ACC112 (cell line): Measurements from ENCODE around the gene ZNF276.

ENCODE experiments used
- H2AFZ ChIP-seq: fragments of 200-600 bp; sonication (generic); one replicate; pipeline ENCODE4 v1.6.0; 2017; ENCODE audit warnings: antibody characterized with exemption, low read length; ENCODE audit not compliant: unreplicated experiment
- H3K27ac ChIP-seq: fragments of 200-600 bp; sonication (generic); 2 replicates; pipeline ENCODE4 v1.5.1; 2014; ENCODE audit warnings: low read depth, mild to moderate bottlenecking, antibody characterized with exemption, low read length, moderate library complexity
- H3K27me3 ChIP-seq: fragments of 200-600 bp; sonication (generic); 2 replicates; pipeline ENCODE4 v1.6.1; 2014; ENCODE audit warnings: mild to moderate bottlenecking, antibody characterized with exemption, low read length, moderate library complexity, mixed read lengths; ENCODE audit not compliant: insufficient read depth
- H3K36me3 ChIP-seq: fragments of 200-600 bp; sonication (generic); 2 replicates; pipeline ENCODE4 v1.6.1; 2016; ENCODE audit warnings: mild to moderate bottlenecking, antibody characterized with exemption, low read length, moderate library complexity, mixed read lengths; ENCODE audit not compliant: insufficient read depth
- H3K4me1 ChIP-seq: fragments of 200-600 bp; sonication (generic); one replicate; pipeline ENCODE4 v1.6.1; 2016; ENCODE audit warnings: low read length, mixed read lengths; ENCODE audit not compliant: insufficient read depth, unreplicated experiment, control insufficient read depth
- H3K4me3 ChIP-seq: fragments of 200-600 bp; sonication (generic); 2 replicates; pipeline ENCODE4 v1.5.1; 2014; ENCODE audit warnings: mild to moderate bottlenecking, low read depth, low read length
- H3K79me2 ChIP-seq: fragments of 200-600 bp; sonication (generic); one replicate; pipeline ENCODE4 v1.6.0; 2016; ENCODE audit warnings: low read length; ENCODE audit not compliant: control insufficient read depth, unreplicated experiment, insufficient read depth

The ZNF276 gene

DNA sequence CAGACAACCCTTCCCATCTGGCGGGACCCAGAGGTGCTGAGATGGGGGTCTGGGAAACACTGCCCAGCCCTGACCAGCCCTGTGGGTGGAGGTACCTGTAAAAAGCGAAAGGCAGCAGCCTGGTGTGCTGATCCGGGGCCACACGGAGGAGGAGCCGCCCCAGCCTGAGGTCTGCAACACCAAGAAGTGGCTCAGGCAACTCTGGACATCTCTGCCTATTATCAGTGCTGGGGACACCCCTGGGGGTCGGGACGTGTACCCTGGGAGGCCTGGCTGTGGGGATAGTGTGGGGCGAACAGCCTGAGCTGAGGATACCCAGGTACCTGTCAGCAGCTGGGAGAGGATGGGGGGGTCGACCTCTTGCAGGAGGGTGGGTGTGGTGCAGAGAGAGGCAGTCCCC, 18.0 kb downstream of the ZNF276 start:
- Histone ChIP-seq H3K4me1 (no peaks in the 10 kb centered on the region), H3K27me3 (no peaks in the 10 kb centered on the region), H2AFZ (no peak overlapping the region), H3K4me3 (no peak overlapping the region), H3K27ac (no peak overlapping the region), H3K36me3 (peaks cover 3% of the 10 kb centered on the region; the same call in 1 of the 2 replicates), H3K79me2 (no peaks in the 10 kb centered on the region)

DNA sequence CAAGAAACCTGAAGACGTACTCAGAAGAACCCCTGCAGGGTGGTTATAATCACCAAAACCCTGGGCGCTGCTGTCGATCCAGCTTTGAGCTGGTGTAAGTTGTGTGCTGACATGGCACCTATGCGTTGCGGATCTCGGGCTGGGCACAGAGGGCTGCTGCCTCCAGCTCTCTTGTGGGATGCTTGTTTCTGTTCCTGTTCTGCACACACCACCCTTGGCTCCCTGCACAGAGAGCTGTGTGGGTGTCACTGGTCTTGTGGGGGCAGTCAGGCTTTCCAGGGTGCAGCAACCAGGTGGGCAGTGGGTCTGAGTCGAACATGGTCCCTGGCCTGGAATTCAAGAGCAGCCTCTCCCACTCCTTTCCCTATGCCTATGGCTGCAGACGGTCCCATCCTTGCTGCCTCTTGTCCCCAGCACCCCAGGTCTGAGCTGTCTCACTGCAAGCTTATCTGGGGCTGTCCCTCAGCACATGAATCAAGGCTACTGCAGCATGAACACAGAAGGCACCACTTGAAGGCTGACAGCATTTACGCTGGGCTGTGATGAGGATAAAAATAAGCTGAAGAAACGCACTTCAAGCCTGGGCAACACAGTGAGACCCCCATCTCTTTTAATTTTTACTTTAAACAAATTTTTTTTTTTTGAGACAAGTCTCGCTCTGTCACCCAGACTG, 20.1 kb downstream of the ZNF276 start:
- Histone ChIP-seq H2AFZ (no peak overlapping the region), H3K27me3 (no peaks in the 10 kb centered on the region), H3K36me3 (peaks cover 9% of the 10 kb centered on the region; the same call in 1 of the 2 replicates), H3K79me2 (no peaks in the 10 kb centered on the region), H3K27ac (no peak overlapping the region), H3K4me1 (no peaks in the 10 kb centered on the region), H3K4me3 (no peak overlapping the region)

DNA sequence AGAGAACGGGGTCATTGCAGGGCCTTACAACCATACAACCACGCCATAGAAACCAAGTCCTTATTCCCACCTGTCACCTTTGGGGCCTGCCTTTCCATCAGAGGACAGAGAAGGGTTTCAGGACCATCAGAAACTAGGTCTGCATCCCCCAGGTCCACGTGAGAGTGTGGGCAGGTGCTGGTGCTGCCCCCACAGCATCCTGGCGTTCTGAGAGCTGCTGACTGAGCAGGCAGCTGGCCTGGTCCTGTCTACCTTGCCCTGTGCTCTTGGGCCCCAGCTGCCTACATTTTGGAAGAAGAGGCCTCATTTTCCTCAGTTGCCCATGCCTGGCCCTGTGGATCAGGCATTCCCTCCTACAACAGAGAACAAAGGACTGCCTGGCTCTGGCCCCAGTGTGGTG, 21.6 kb downstream of the ZNF276 start:
- peaks cover 12% of the 10 kb centered on the region; the same call in 1 of the 2 replicates for H3K36me3 ChIP-seq
- H3K4me1 ChIP-seq, result no peaks in the 10 kb centered on the region
- H2AFZ ChIP-seq, result no peak overlapping the region
- no peak overlapping the region for H3K27ac ChIP-seq
- no peak overlapping the region for H3K4me3 ChIP-seq
- no peaks in the 10 kb centered on the region for H3K79me2 ChIP-seq
- no peaks in the 10 kb centered on the region for H3K27me3 ChIP-seq

DNA sequence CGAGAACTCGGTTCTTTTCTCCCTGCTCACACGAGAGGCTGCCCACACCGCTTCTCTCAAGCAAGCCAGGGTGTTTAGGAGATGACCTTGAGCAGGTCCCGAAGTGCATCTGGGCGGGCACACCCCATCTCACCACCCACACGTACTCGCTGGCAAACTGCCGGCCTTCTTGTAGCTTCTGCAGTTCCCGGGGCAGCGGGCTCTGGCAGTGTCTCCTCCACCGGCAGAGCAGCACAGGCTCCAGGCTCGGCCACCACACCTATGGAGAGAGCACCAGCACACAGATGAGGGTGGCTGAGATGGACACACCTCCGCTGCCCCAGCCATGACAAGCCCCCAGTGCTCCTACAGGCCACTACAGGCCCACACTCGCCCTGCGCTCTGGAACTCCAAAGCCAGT, 23.5 kb downstream of the ZNF276 start:
- Histone ChIP-seq H2AFZ (no peak overlapping the region), H3K4me1 (no peaks in the 10 kb centered on the region), H3K79me2 (no peaks in the 10 kb centered on the region), H3K27ac (no peak overlapping the region), H3K27me3 (no peaks in the 10 kb centered on the region), H3K4me3 (no peak overlapping the region), H3K36me3 (peaks cover 12% of the 10 kb centered on the region; the same call in 1 of the 2 replicates)

DNA sequence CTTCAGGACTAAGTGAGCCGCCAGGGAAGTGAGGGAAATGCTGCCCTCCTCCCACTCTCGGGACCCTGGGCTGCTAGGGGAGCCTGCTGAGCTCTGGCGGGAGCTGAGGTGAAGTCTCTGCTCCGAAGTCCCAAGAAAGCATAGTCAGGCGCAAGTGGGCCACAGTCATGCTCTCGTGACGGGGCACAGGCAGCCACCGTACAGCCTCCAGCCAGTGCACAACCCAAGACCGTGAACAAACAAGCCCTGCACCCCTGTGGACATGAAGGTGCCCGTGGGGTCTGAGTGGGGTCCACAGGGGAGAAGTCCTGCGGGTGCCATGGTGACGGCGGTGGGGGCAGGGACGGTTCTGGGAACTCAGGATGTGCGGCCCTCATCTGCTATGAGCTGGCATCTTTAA, 24.7 kb downstream of the ZNF276 start:
- peaks cover 9% of the 10 kb centered on the region; the same call in 1 of the 2 replicates for H3K36me3 ChIP-seq
- H3K27me3 ChIP-seq, result no peaks in the 10 kb centered on the region
- no peak overlapping the region for H3K27ac ChIP-seq
- H3K79me2 ChIP-seq, result no peaks in the 10 kb centered on the region
- no peak overlapping the region for H3K4me3 ChIP-seq
- no peaks in the 10 kb centered on the region for H3K4me1 ChIP-seq
- H2AFZ ChIP-seq, result no peak overlapping the region

DNA sequence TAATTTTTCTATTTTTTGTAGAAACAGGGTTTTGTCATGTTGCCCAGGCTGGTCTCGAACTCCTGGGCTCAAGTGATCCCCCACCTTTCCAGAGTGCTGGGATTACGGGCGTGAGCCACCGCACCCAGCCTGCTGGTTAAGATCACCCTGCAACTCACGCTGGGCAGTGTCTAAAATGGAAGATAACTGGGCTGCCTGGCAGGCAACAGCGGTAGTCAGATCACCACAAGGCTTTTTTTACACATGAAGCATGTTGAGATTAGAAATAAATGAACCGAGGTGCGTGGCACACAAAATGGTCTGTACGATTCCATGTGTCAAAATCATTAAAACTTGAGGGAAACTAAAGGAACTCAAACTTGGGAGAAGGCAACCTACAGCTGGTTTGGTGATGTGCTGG, 26.7 kb downstream of the ZNF276 start:
- H3K4me1 ChIP-seq, result no peaks in the 10 kb centered on the region
- H3K36me3 ChIP-seq, result peaks cover 13% of the 10 kb centered on the region; the same call in 1 of the 2 replicates
- H3K4me3 ChIP-seq, result no peak overlapping the region
- H3K27me3 ChIP-seq, result no peaks in the 10 kb centered on the region
- no peak overlapping the region for H2AFZ ChIP-seq
- H3K79me2 ChIP-seq, result no peaks in the 10 kb centered on the region
- no peak overlapping the region for H3K27ac ChIP-seq

DNA sequence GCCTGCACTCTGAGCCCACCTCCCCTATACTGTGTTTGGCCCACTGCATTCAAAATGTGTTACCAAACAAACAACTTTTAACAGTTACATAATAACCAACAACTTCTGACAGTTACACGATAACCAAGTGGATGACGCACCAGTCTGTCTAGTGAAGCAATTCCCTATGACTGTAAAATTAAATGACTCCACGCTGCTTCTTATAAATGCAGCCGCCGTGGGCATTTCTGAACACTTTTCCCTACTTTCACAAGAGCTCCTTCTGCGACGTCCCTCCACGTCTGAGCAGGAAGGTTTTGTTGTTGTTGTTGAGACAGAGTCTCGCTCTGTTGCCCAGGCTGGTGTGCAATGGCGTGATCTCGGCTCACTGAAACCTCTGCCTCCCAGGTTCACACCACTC, 27.6 kb downstream of the ZNF276 start:
- Histone ChIP-seq H3K4me3 (no peak overlapping the region), H3K27me3 (no peaks in the 10 kb centered on the region), H3K27ac (no peak overlapping the region), H2AFZ (no peak overlapping the region), H3K36me3 (peaks cover 13% of the 10 kb centered on the region; the same call in 1 of the 2 replicates), H3K79me2 (no peaks in the 10 kb centered on the region), H3K4me1 (no peaks in the 10 kb centered on the region)

DNA sequence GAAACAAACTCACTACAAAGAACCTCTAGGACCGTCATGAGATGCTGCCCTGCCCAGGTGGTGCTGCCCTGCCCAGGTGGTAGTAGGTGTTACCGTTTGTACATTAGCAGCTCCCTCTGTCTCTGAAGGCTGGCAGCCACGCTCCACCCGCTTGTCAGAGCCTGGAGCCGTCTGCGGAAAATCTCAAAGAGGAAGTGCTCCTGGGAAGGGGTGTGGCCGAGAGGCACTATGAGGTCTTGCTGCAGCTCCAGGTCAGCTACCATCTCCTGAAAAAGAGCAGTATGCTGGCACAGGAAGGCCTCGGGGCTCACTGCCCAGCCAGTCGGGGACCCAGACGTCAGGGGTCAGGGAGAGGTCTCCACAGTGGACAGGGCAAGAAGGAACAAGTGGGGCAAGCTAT, 28.3 kb downstream of the ZNF276 start:
- H3K4me1 ChIP-seq, result no peaks in the 10 kb centered on the region
- no peak overlapping the region for H3K27ac ChIP-seq
- H3K27me3 ChIP-seq, result no peaks in the 10 kb centered on the region
- no peak overlapping the region for H2AFZ ChIP-seq
- no peaks in the 10 kb centered on the region for H3K79me2 ChIP-seq
- no peak overlapping the region for H3K4me3 ChIP-seq
- H3K36me3 ChIP-seq, result peaks cover 13% of the 10 kb centered on the region; the same call in 1 of the 2 replicates

DNA sequence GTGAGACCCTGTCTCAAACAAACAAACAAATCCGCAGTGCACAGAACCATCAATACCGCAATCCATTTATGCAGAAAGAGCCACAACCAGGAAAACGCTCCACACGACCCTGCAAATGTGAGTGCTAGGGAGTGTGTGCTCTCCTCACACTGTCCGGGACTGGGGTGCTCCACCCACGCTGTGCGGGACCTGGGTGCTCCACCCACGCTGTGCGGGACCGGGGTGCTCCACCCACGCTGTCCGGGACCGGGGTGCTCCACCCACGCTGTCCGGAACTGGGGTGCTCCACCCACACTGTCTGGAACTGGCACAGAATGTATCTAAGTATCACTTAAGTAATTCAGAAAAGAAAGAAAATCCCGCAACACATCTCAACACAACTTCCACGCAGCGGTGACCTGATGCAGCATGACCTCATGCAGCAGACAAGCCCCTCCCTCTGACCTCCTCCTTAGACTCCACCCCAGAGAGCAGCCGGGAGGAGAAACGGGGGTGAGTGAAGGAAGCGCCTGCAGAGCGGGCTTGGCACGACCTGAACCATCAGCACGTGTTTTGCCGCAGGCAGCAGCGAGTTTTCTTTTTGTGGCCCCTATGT, 38.5 kb downstream of the ZNF276 start:
- Histone ChIP-seq H3K79me2 (peaks cover 5% of the 10 kb centered on the region), H3K4me3 (no peak overlapping the region), H2AFZ (no peak overlapping the region), H3K4me1 (peaks cover 4% of the 10 kb centered on the region), H3K36me3 (peaks cover 28% of the 10 kb centered on the region), H3K27me3 (no peaks in the 10 kb centered on the region), H3K27ac (no peak overlapping the region)

DNA sequence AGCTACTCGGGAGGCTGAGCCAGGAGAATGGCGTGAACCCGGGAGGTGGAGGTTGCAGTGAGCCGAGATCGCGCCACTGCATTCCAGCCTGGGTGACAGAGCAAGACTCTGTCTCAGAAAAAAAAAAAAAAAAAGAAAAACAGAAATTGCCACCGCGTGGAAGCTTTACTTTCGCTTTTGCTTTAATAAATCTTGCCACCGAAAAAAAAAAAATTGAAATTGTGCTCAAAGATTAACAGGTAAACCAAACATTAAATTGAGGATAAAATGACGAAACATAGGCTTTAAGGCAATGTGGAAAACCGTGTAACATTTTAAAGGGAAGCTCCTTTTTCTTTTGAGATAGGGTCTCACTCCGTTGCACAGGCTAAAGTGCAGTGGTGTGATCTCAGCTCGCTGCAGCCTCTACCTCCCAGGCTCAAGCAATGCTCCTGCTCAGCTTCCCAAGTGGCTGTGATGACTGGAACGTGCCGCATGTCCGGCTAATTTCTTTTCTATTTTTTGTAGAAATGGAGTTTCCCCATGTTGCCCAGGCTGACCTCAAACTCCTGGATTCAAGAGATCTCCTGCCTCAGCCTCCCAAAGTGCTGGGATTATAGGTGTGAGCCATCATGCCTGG, 40.1 kb downstream of the ZNF276 start:
- H3K27ac ChIP-seq, result no peak overlapping the region
- peaks cover 32% of the 10 kb centered on the region for H3K36me3 ChIP-seq
- no peak overlapping the region for H3K4me3 ChIP-seq

More for the DNA sequence above, 40.1 kb downstream of the ZNF276 start:
- Histone ChIP-seq H3K79me2 (peaks cover 2% of the 10 kb centered on the region), H3K27me3 (no peaks in the 10 kb centered on the region), H3K4me1 (peaks cover 11% of the 10 kb centered on the region), H2AFZ (no peak overlapping the region)
